BLaER1 (cell line): Measurements from ENCODE around the gene CCDC9B.

Experiments
- H3K27ac ChIP-seq: shearing (Covaris generic); formaldehyde crosslinking; 2 replicates; pipeline ENCODE4 v1.8.1; 2022
- H3K27me3 ChIP-seq: shearing (Covaris generic); formaldehyde crosslinking; 2 replicates; pipeline ENCODE4 v1.8.1; 2022
- H3K36me3 ChIP-seq: shearing (Covaris generic); formaldehyde crosslinking; 2 replicates; pipeline ENCODE4 v1.8.1; 2022
- H3K4me1 ChIP-seq: shearing (Covaris generic); formaldehyde crosslinking; 2 replicates; pipeline ENCODE4 v1.8.1; 2022
- H3K4me2 ChIP-seq: shearing (Covaris generic); formaldehyde crosslinking; 2 replicates; pipeline ENCODE4 v1.8.1; 2022
- H3K4me3 ChIP-seq: shearing (Covaris generic); formaldehyde crosslinking; 2 replicates; pipeline ENCODE4 v1.8.1; 2022
- H3K9ac ChIP-seq: shearing (Covaris generic); formaldehyde crosslinking; 2 replicates; pipeline ENCODE4 v1.8.1; 2022
- H3K9me3 ChIP-seq: shearing (Covaris generic); formaldehyde crosslinking; 2 replicates; pipeline ENCODE4 v1.8.1; 2022
- H4K20me1 ChIP-seq: shearing (Covaris generic); formaldehyde crosslinking; 2 replicates; pipeline ENCODE4 v1.8.1; 2022
- Cebpa-rat ChIP-seq: shearing (Covaris generic); IDR thresholded peaks from 2 replicates; pipeline ENCODE4 v1.8.1; 2022

CCDC9B gene

DNA sequence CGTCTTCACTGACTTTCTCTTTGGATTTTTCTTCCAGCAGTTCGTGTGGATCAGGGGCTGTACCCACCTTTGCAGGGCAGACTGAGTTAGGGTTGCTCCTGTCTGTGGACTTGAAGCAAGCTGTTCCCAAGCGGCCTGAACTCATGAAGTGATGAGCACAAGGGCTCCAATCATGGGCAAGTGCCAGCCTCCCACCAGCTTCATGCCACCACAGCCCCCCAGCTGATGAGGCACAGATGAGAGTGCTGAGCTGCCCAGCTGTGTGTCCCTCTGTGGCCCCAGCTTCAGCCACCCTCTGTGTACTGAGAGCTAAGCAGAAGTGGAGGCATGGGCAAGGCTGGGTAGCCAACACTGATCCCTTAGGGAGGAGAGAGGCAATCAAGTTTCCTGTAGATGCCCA is 29.7 kb downstream of the CCDC9B start:
- Histone ChIP-seq H3K4me3 (no peak overlapping the region), H3K4me2 (no peak overlapping the region), H3K27me3 (no peaks in the 10 kb centered on the region), H3K9ac (no peak overlapping the region), H3K36me3 (no peaks in the 10 kb centered on the region), H3K9me3 (no peaks in the 10 kb centered on the region), H3K4me1 (peaks cover 40% of the 10 kb centered on the region), H4K20me1 (no peaks in the 10 kb centered on the region), H3K27ac (no peak overlapping the region)
- no peak for TF ChIP-seq Cebpa-rat

- no peak overlapping the region for H3K27ac ChIP-seq
- H3K4me1 ChIP-seq, result peaks cover 43% of the 10 kb centered on the region
- no peak for TF ChIP-seq Cebpa-rat
- H3K9me3 ChIP-seq, result no peaks in the 10 kb centered on the region
- H3K4me2 ChIP-seq, result no peak overlapping the region
- H4K20me1 ChIP-seq, result no peaks in the 10 kb centered on the region
- no peak overlapping the region for H3K4me3 ChIP-seq
- H3K27me3 ChIP-seq, result no peaks in the 10 kb centered on the region
- no peak overlapping the region for H3K9ac ChIP-seq
- no peaks in the 10 kb centered on the region for H3K36me3 ChIP-seq
These were observed 30.5 kb downstream of the CCDC9B start for GRCh38 chr15:40310001-40310959.

DNA sequence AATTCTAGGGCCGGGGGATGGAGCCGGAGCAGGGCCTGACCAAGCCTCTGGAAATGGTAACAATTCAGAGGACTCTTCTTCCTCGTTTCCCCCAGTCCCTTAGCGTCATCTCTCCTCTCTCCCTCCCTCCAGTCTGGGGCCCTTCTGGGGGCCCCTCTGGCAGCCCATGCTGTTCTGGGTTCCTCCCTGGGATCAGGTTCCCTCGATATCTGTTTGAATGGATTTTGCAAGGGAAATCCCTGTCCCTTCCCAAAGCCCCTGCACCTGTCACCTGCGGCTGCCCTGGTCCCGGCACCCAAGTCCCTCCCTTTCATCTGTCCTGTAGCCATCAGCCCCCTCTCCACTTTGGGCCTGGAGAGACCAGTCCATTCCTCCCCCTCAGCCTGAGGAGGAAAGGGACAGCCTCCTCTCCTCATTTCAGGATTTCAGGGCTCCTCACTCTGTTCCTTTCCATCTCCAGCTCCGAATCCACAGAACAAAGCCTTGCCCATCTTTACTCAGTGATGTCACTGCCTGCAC is 31.3 kb downstream of the CCDC9B start:
- Histone ChIP-seq H3K4me1 (peaks cover 43% of the 10 kb centered on the region), H3K27ac (peak overlapping the region; percentile 93), H4K20me1 (no peaks in the 10 kb centered on the region), H3K4me2 (peak overlapping the region; percentile 92), H3K9me3 (no peaks in the 10 kb centered on the region), H3K36me3 (no peaks in the 10 kb centered on the region), H3K9ac (peak overlapping the region; percentile 67; the same call in 1 of the 2 replicates), H3K4me3 (peak overlapping the region; percentile 68; the same call in 1 of the 2 replicates), H3K27me3 (no peaks in the 10 kb centered on the region)
- TF ChIP-seq Cebpa-rat, result no peak

- no peaks in the 10 kb centered on the region for H3K27me3 ChIP-seq
- peak within 1 kb of the TSS; percentile 80 for H3K9ac ChIP-seq
- no peak for TF ChIP-seq Cebpa-rat
- peaks cover 17% of the 10 kb centered on the region for H3K36me3 ChIP-seq
- H3K4me3 ChIP-seq, result peak within 1 kb of the TSS; percentile 68
- peaks cover 43% of the 10 kb centered on the region for H3K4me1 ChIP-seq
- no peaks in the 10 kb centered on the region for H4K20me1 ChIP-seq
- H3K4me2 ChIP-seq, result peak within 1 kb of the TSS; percentile 92
- H3K27ac ChIP-seq, result peak within 1 kb of the TSS; percentile 93
- H3K9me3 ChIP-seq, result no peaks in the 10 kb centered on the region
These were observed 33.1 kb downstream of the CCDC9B start, which contains the start of gene PLCB2 for GRCh38 chr15:40307421-40308211. Gene PLCB2, minus strand, starts transcription at chr15:40307935. Its CDS starts 263 bp downstream, at chr15:40307672.

DNA sequence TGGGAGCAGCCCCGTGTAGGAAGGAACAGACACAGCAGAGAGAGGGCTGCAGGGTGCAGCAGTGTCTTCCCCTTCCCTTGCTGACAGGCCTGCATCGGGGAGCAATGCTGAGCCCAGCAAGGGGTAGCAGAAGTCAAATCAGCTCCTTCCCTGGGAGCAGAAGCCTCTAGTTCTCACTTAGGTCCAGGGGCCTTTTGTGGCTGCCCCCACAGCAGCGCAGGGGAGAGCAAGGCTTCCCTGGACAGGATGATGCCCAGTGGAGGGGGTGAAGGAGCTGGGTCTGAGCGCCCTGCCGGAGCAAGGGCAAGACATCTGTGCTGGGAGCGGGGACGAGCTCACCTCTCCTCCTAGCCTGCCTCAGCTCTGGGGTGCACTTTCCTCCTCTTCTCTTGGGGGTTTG is 33.8 kb downstream of the CCDC9B start:
- no peaks in the 10 kb centered on the region for H4K20me1 ChIP-seq
- H3K4me3 ChIP-seq, result peak overlapping the region; percentile 68
- H3K36me3 ChIP-seq, result peaks cover 24% of the 10 kb centered on the region
- no peaks in the 10 kb centered on the region for H3K9me3 ChIP-seq
- no peaks in the 10 kb centered on the region for H3K27me3 ChIP-seq
- peak overlapping the region; percentile 93 for H3K27ac ChIP-seq
- TF ChIP-seq Cebpa-rat, result no peak
- peak overlapping the region; percentile 92 for H3K4me2 ChIP-seq
- peaks cover 47% of the 10 kb centered on the region for H3K4me1 ChIP-seq
- peak overlapping the region; percentile 80 for H3K9ac ChIP-seq

DNA sequence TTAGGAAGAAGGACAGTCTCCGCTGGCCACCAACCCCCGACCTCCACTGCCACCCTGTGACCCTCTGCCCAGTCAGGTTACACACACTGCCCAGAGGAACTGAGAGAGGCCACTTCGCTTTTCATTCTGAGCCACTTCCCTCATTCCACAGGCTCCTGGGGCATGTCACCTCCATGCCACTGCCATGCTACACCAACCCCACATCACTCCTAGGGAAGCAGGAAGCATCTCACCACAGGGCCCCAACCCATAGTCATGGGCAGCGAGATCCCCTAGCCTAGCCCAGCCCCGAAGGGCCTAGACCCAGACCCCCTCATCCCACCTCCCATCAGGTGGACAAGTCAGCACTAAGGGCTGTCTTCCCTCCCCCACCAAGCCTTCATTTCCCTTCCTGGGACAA is 34.4 kb downstream of the CCDC9B start:
- H3K4me1 ChIP-seq, result peaks cover 52% of the 10 kb centered on the region
- peak overlapping the region; percentile 80 for H3K9ac ChIP-seq
- H4K20me1 ChIP-seq, result no peaks in the 10 kb centered on the region
- H3K27me3 ChIP-seq, result no peaks in the 10 kb centered on the region
- H3K4me3 ChIP-seq, result peak overlapping the region; percentile 68
- peak overlapping the region; percentile 93 for H3K27ac ChIP-seq
- peaks cover 30% of the 10 kb centered on the region for H3K36me3 ChIP-seq
- 0 out of 2 replicates have a peak, but pooled peaks cover under 1% of the 10 kb centered on the region for H3K9me3 ChIP-seq
- peak overlapping the region; percentile 92 for H3K4me2 ChIP-seq
- TF ChIP-seq Cebpa-rat, result no peak

GRCh38 chr15:40305281-40305680 is 35.5 kb downstream of the CCDC9B start:
- H3K9ac ChIP-seq, result no peak overlapping the region
- peaks cover 11% of the 10 kb centered on the region for H3K9me3 ChIP-seq
- no peaks in the 10 kb centered on the region for H3K27me3 ChIP-seq
- H3K4me2 ChIP-seq, result peak overlapping the region; percentile 92
- H4K20me1 ChIP-seq, result no peaks in the 10 kb centered on the region
- H3K27ac ChIP-seq, result no peak overlapping the region
- TF ChIP-seq Cebpa-rat, result no peak
- no peak overlapping the region for H3K4me3 ChIP-seq
- H3K36me3 ChIP-seq, result peaks cover 41% of the 10 kb centered on the region
- peaks cover 59% of the 10 kb centered on the region for H3K4me1 ChIP-seq

DNA sequence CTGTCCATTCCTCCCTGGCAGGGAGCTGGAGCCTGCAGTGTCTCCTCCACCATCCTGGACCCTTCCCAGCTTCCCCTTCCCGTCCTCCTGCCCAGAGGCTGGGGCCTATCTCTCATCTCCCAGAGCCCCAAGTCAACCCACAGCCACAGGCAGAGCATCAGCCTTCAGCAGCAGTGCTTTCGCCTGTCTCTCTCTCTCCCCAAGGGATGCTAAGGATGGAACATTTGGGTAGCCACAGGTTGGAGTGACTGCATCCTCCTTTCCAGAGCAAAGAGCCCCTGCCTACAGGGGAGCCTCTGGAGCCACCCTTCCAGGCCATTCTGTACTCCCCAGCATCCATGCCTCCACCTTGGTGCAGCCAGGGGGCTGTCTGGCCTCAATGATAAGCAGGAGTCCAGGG is 37.2 kb downstream of the CCDC9B start:
- peaks cover 42% of the 10 kb centered on the region for H3K4me1 ChIP-seq
- TF ChIP-seq Cebpa-rat, result no peak
- peaks cover 57% of the 10 kb centered on the region for H3K36me3 ChIP-seq
- no peaks in the 10 kb centered on the region for H3K27me3 ChIP-seq
- H4K20me1 ChIP-seq, result no peaks in the 10 kb centered on the region
- H3K4me3 ChIP-seq, result no peak overlapping the region
- no peak overlapping the region for H3K9ac ChIP-seq
- peaks cover 23% of the 10 kb centered on the region for H3K9me3 ChIP-seq
- no peak overlapping the region for H3K4me2 ChIP-seq
- H3K27ac ChIP-seq, result no peak overlapping the region

DNA sequence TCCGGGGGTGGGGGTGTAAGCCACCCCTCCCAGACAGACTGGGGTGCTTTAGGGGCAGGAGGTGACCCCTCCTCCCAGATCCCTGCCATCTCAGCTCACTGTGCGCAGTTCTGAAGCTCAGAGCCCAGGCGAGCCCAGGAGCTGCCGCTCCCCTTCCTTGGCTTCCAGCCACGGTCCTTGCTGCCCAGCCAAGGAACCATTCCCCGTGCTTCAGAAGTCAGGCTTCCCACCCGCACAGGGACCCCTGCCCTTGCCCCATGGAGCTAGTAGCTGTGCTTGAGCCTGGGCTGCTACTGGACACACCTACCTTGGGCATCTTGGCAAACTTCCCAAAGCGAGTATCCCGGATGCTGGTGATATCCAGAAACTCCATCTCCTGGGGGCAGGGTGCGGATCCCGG is 37.8 kb downstream of the CCDC9B start:
- no peak overlapping the region for H3K4me2 ChIP-seq
- H3K9me3 ChIP-seq, result peaks cover 23% of the 10 kb centered on the region
- no peaks in the 10 kb centered on the region for H4K20me1 ChIP-seq
- TF ChIP-seq Cebpa-rat, result no peak
- H3K27me3 ChIP-seq, result no peaks in the 10 kb centered on the region
- H3K36me3 ChIP-seq, result peaks cover 63% of the 10 kb centered on the region
- peaks cover 36% of the 10 kb centered on the region for H3K4me1 ChIP-seq
- H3K27ac ChIP-seq, result no peak overlapping the region
- no peak overlapping the region for H3K9ac ChIP-seq
- no peak overlapping the region for H3K4me3 ChIP-seq
